ENCODE data around the gene TMPRSS4. TPM values are rescaled to one million over a fixed set of nuclear protein-coding genes. Genes with fewer than 3 reads are reported as not detected.

The TMPRSS4 gene
- total and polyA plus RNA-seq, 9 of the 15 experiments (the other 6 are each of a cell fraction or from before 2014, with no cell fraction given) = 4.0 to 10.0 (median 5.6) TPM

GRCh38 chr11:118074091-118074685, 2.7 kb upstream of the TMPRSS4 start (continued):
- no peak for TF ChIP-seq ID3 (CRISPR knock-in tag; IDR thresholded peaks at IDR 0.05)
- no peak for TF ChIP-seq ID3 (tag; IDR thresholded peaks at IDR 0.05)
- TF ChIP-seq E2F4 (CRISPR knock-in tag; IDR thresholded peaks at IDR 0.05; ENCODE audit: low read depth) = no peak
- no peak for TF ChIP-seq HNRNPH1 (optimal IDR thresholded peaks at IDR 0.05; ENCODE audit: low read depth, low read length)
- no peak for TF ChIP-seq HSF4 (CRISPR knock-in tag; IDR thresholded peaks at IDR 0.05; ENCODE audit: borderline replicate concordance)
- no peak for TF ChIP-seq ZNF143 (CRISPR knock-in tag; IDR thresholded peaks at IDR 0.05)
- no peak for TF ChIP-seq FOXA3 (CRISPR knock-in tag; conservative IDR thresholded peaks at IDR 0.05 in 1 of 2, IDR thresholded peaks at IDR 0.05 in 1 of 2)
- no peak for TF ChIP-seq HMGXB4 (CRISPR knock-in tag; IDR thresholded peaks at IDR 0.05)
- TF ChIP-seq SMARCA5 (IDR thresholded peaks at IDR 0.05) = no peak
- no peak for TF ChIP-seq CSDE1 (IDR thresholded peaks at IDR 0.05)
- no peak for TF ChIP-seq MGA (IDR thresholded peaks at IDR 0.05)
